K562 (cell line): ENCODE measurements around the gene GPR42. TPM values are rescaled to one million over a fixed set of nuclear protein-coding genes. Genes with fewer than 3 reads are reported as not detected.

ENCODE experiments used
- ATAC-seq: fragments of 200-7000 bp; cut with Tn5 transposase; 3 replicates; pipeline ENCODE4 v1.9.1; 2020; ENCODE audit warnings: moderate library complexity
- BruUV-seq: library from RNA; stranded (reverse); fragments of 400-500 nt; replicated peaks from 2 replicates; lab custom pipeline; 2021; lab: Mats Ljungman, UMichigan
- CTCF ChIA-PET: fragments of 300-600 bp; formaldehyde crosslinking; extraction: SDS; loops from one replicate; lab custom pipeline; 2021; ENCODE audit warnings: low intra/inter-chr PET ratio; lab: Yijun Ruan, JAX
- POLR2A ChIA-PET: fragments of 300-600, 350-650 bp; sonication (Branson Sonifier 250); formaldehyde crosslinking; extraction: SDS; loops from one replicate; lab custom pipeline; 2021; ENCODE audit warnings: antibody characterized with exemption, inconsistent platforms; lab: Yijun Ruan, JAX
- DNase-seq, 4 experiments: peaks; one replicate each; pipeline versions ENCODE4 v3.0.0 to v3.0.0-alpha.2; 2011 to 2018; ENCODE audit warnings: low spot score in 3 of 4, mixed read lengths in 3 of 4; ENCODE audit errors: extremely low read depth in 1 of 4
- FAIRE-seq: peaks from 2 replicates; lab custom pipeline; 2011; peaks lifted over from hg19 to GRCh38; lab: Jason Lieb, UNC
- H2AFZ ChIP-seq: 2 replicates; pipeline ENCODE4 v1.6.0; 2011; ENCODE audit warnings: low read depth, low read length, control low read depth, inconsistent platforms
- H3K27ac ChIP-seq: fragments of 200-600 bp; 3 replicates; pipeline ENCODE4 v1.8.0; 2011; ENCODE audit warnings: low read depth, mild to moderate bottlenecking, control low read depth, inconsistent platforms, low read length, moderate library complexity, mixed read lengths; ENCODE audit errors: extremely low read depth
- H3K27me3 ChIP-seq, 2 experiments: fragments of 300-600 bp in 1 of 2; 2 replicates in 1 of 2; 3 replicates in 1 of 2; pipeline versions ENCODE4 v1.6.0 to v1.8.0; 2011; ENCODE audit warnings: inconsistent platforms in 2 of 2, low read length in 2 of 2, mild to moderate bottlenecking in 1 of 2, mixed read lengths in 1 of 2, moderate library complexity in 1 of 2; ENCODE audit not compliant: control insufficient read depth in 2 of 2, insufficient read depth in 2 of 2
- H3K36me3 ChIP-seq: fragments of 300-600 bp; 3 replicates; pipeline ENCODE4 v1.8.0; 2011; ENCODE audit warnings: mild to moderate bottlenecking, low read length, inconsistent platforms; ENCODE audit not compliant: control insufficient read depth, insufficient read depth
- H3K4me1 ChIP-seq, 2 experiments: fragments of 200-600 bp in 1 of 2; replicated peaks in 1 of 2; 2 replicates in 1 of 2; 3 replicates in 1 of 2; pipeline versions ENCODE4 v1.5.1 to v1.8.0; 2011; ENCODE audit warnings: inconsistent platforms in 2 of 2, low read length in 2 of 2, mild to moderate bottlenecking in 1 of 2, mixed read lengths in 1 of 2, moderate library complexity in 1 of 2; ENCODE audit not compliant: control insufficient read depth in 2 of 2, insufficient read depth in 2 of 2
- H3K4me2 ChIP-seq: 2 replicates; pipeline ENCODE4 v1.6.1; 2011; ENCODE audit warnings: low read length, control low read depth, inconsistent platforms, mixed read lengths; ENCODE audit not compliant: insufficient read depth
- H3K4me3 ChIP-seq: fragments of 200-600 bp; sonication (generic), shearing (Covaris generic); 2 replicates; pipeline ENCODE4 v1.5.1; 2016; ENCODE audit warnings: control low read depth, inconsistent platforms
- H3K79me2 ChIP-seq: fragments of 200-600 bp; 3 replicates; pipeline ENCODE4 v1.8.0; 2011; ENCODE audit warnings: low read length, inconsistent platforms; ENCODE audit not compliant: control insufficient read depth, insufficient read depth
- H3K9ac ChIP-seq, 2 experiments: 2 replicates each; pipeline versions ENCODE4 v1.6.0 to v1.6.1; 2011; ENCODE audit warnings: low read depth in 2 of 2, low read length in 2 of 2, control low read depth in 1 of 2, inconsistent platforms in 1 of 2, mild to moderate bottlenecking in 1 of 2, mixed read lengths in 1 of 2; ENCODE audit not compliant: insufficient read depth in 1 of 2
- H3K9me1 ChIP-seq: one replicate; pipeline ENCODE4 v1.6.0; 2011; ENCODE audit warnings: inconsistent platforms, mild to moderate bottlenecking, low read length, moderate library complexity; ENCODE audit not compliant: control insufficient read depth, insufficient read depth
- H3K9me3 ChIP-seq: replicated peaks from 2 replicates; pipeline ENCODE4 v1.5.1; 2011; ENCODE audit warnings: low read depth, low read length, inconsistent platforms; ENCODE audit not compliant: control insufficient read depth, insufficient read depth
- H4K20me1 ChIP-seq: replicated peaks from 2 replicates; pipeline ENCODE4 v1.6.1; 2011; ENCODE audit warnings: low read length, inconsistent platforms, mixed read lengths; ENCODE audit not compliant: control insufficient read depth, insufficient read depth
- CHCHD3 ChIP-seq: fragments of 250-450 bp; sonication (Bioruptor Pico); IDR thresholded peaks from 2 replicates; pipeline ENCODE4 v2.1.2; 2022; ENCODE audit warnings: mild to moderate bottlenecking
- EP400 ChIP-seq: fragments of 450-650 bp; IDR thresholded peaks from 2 replicates; pipeline ENCODE4 v1.6.1; 2017; ENCODE audit warnings: antibody characterized with exemption, mild to moderate bottlenecking, moderate library complexity
- POLR2AphosphoS5 ChIP-seq: IDR thresholded peaks from 2 replicates; pipeline ENCODE4 v1.6.1; 2011; ENCODE audit warnings: mild to moderate bottlenecking, low read depth, low read length, moderate library complexity; ENCODE audit not compliant: control insufficient read depth, insufficient read depth
- PPARD ChIP-seq: fragments of 250-450 bp; sonication (Bioruptor Pico); IDR thresholded peaks from 2 replicates; pipeline ENCODE4 v1.8.0; 2022; ENCODE audit warnings: inconsistent platforms, mild to moderate bottlenecking, moderate library complexity
- SLC30A9 ChIP-seq: fragments of 250-450 bp; sonication (Bioruptor Pico); IDR thresholded peaks from 2 replicates; pipeline ENCODE4 v1.8.0; 2022; ENCODE audit warnings: mild to moderate bottlenecking, moderate library complexity
- SMARCE1 ChIP-seq: fragments of 450-650 bp; IDR thresholded peaks from 2 replicates; pipeline ENCODE4 v1.7.1; 2016; ENCODE audit warnings: mild to moderate bottlenecking
- ZNF316 ChIP-seq: fragments of 450-650 bp; IDR thresholded peaks from 2 replicates; pipeline ENCODE4 v1.6.1; 2016
- WGBS: fragments of 100-300 bp; shearing (Covaris generic); methylation state at CpG from one replicate; pipeline ENCODE4 v1.1.6; 2016; ENCODE audit warnings: low coverage, mixed read lengths; ENCODE audit not compliant: insufficient coverage; ENCODE audit errors: missing lambda C conversion rate; 5-methylcytosine and 5-hydroxymethylcytosine counted together
- in situ Hi-C: fragments of 300-500 bp; cut with MboI; formaldehyde crosslinking; loops from 4 replicates; pipeline ENCODE4 v1.15.0; 2018; ENCODE audit warnings: inconsistent platforms, mixed read lengths
- intact Hi-C: fragments of 100-400 bp; cut with micrococcal nuclease; formaldehyde crosslinking; loops from 2 replicates; pipeline ENCODE4 v1.14.2; 2022
- polyA plus RNA-seq, 8 experiments: library from polyadenylated mRNA; depleted of rRNA in 4 of 8; stranded (reverse) in 5 of 8; unstranded in 3 of 8; fragments of >200 nt; fragmentation: Nextera tagmentation in 2 of 8; fragmentation: Illumina TruSeq in 1 of 8; extraction: Ambion mirVana in 2 of 8; extraction: Trizol in 1 of 8; gene quantifications; 2 replicates each; pipeline versions ENCODE4 v1.2.1 to v1.2.3, GENCODE V29; 2011 to 2014; ENCODE audit warnings: inconsistent platforms in 1 of 8, missing spikeins in 1 of 8
- total RNA-seq, 7 experiments: library from RNA; depleted of rRNA in 6 of 7; stranded (reverse); fragments of >200 nt in 6 of 7; fragmentation: Illumina TruSeq in 2 of 7; extraction: Trizol in 2 of 7; gene quantifications; 2 replicates each; pipeline versions ENCODE4 v1.2.1 to v1.2.3, GENCODE V29; 2011 to 2021; ENCODE audit warnings: low replicate concordance in 1 of 7
- TF ChIP-seq, protein P1 (sequence below): fragments of 450-650 bp; IDR thresholded peaks from 2 replicates; pipeline ENCODE4 v1.6.1; 2016; ENCODE audit warnings: mild to moderate bottlenecking, moderate library complexity
- TF ChIP-seq, protein P2 (sequence below): sonication (generic); formaldehyde crosslinking; IDR thresholded peaks from 2 replicates; pipeline ENCODE4 v1.9.0; 2022; ENCODE audit warnings: mild to moderate bottlenecking, missing genetic modification reagents
- TF ChIP-seq, protein P3 (sequence below): fragments of 250-450 bp; sonication (Bioruptor Pico); IDR thresholded peaks from 2 replicates; pipeline ENCODE4 v1.8.0; 2021; ENCODE audit warnings: moderate library complexity, mild to moderate bottlenecking, inconsistent platforms

GPR42 gene
- total and polyA plus RNA-seq, 9 of the 15 experiments (the other 6 are each of a cell fraction or from before 2014, with no cell fraction given): not detected

DNA sequence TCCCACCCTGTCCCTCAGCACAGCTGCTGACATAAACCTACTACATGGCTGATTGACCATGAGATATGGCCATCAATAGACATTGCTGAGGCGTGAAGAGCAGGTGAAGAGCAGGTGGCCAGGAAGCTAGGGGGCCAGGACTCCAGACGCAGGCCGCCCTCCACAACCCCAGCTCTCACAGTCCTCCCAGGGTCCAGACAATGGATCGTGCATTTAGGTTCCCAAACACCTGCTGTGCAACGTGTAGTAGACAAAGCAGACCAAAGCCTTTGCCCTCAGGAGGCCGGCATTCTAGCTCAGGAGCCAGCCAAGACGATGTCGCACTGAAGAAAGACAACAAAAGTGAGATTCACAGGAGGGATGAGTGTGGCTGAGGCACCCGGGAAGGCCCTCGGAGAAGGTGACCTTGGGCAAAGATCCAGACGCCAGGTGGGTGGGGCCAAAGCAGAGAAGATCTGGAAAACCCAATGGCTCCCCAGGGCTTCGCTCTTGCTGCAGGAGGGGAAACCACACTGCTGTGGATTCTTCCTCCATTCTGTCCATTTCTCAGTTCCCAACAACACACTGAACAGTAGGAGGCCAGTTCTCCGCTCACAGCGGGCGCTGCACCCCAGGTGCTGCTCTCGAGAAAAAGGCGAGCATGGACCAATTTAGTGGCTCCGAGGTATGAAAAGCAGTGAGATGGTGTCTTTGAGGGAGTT is 21.8 kb upstream of the GPR42 start:
- no peaks in the 10 kb centered on the region for H3K79me2 ChIP-seq
- H3K4me3 ChIP-seq: no peak overlapping the region
- POLR2A ChIA-PET: interaction anchor here (0.5 to 1.0 kb wide), 3 partner anchors 14 to 555 kb away, joined by 3 read pairs; no protein-coding TSS in a partner anchor
- in situ Hi-C loops: no loop called here
- no peaks in the 10 kb centered on the region for H3K9me3 ChIP-seq
- H3K9ac ChIP-seq: no peak overlapping the region
- 38% methylated on average over 18 of the region's 18 CpGs for WGBS
- no TSS peak for BruUV-seq
- no peak for ATAC-seq
- CTCF ChIA-PET: no interaction called here
- peaks cover 12 to 39% of the 10 kb centered on the region in 2 experiments; a peak in 4 of 5 replicates for H3K4me1 ChIP-seq
- H3K4me2 ChIP-seq: no peak overlapping the region
- intact Hi-C loops: no loop called here
- H2AFZ ChIP-seq: no peak overlapping the region
- no peak for FAIRE-seq
- 0 out of 5 replicates have a peak, but pooled peaks cover 0 to 3% of the 10 kb centered on the region in 2 experiments for H3K27me3 ChIP-seq
- H4K20me1 ChIP-seq: no peaks in the 10 kb centered on the region
- no peak overlapping the region for H3K27ac ChIP-seq
- H3K9me1 ChIP-seq: no peaks in the 10 kb centered on the region
- no peaks in the 10 kb centered on the region for H3K36me3 ChIP-seq
- peak in 1 of 4 experiments; percentile 7 for DNase-seq
- TF ChIP-seq, protein P1, sequence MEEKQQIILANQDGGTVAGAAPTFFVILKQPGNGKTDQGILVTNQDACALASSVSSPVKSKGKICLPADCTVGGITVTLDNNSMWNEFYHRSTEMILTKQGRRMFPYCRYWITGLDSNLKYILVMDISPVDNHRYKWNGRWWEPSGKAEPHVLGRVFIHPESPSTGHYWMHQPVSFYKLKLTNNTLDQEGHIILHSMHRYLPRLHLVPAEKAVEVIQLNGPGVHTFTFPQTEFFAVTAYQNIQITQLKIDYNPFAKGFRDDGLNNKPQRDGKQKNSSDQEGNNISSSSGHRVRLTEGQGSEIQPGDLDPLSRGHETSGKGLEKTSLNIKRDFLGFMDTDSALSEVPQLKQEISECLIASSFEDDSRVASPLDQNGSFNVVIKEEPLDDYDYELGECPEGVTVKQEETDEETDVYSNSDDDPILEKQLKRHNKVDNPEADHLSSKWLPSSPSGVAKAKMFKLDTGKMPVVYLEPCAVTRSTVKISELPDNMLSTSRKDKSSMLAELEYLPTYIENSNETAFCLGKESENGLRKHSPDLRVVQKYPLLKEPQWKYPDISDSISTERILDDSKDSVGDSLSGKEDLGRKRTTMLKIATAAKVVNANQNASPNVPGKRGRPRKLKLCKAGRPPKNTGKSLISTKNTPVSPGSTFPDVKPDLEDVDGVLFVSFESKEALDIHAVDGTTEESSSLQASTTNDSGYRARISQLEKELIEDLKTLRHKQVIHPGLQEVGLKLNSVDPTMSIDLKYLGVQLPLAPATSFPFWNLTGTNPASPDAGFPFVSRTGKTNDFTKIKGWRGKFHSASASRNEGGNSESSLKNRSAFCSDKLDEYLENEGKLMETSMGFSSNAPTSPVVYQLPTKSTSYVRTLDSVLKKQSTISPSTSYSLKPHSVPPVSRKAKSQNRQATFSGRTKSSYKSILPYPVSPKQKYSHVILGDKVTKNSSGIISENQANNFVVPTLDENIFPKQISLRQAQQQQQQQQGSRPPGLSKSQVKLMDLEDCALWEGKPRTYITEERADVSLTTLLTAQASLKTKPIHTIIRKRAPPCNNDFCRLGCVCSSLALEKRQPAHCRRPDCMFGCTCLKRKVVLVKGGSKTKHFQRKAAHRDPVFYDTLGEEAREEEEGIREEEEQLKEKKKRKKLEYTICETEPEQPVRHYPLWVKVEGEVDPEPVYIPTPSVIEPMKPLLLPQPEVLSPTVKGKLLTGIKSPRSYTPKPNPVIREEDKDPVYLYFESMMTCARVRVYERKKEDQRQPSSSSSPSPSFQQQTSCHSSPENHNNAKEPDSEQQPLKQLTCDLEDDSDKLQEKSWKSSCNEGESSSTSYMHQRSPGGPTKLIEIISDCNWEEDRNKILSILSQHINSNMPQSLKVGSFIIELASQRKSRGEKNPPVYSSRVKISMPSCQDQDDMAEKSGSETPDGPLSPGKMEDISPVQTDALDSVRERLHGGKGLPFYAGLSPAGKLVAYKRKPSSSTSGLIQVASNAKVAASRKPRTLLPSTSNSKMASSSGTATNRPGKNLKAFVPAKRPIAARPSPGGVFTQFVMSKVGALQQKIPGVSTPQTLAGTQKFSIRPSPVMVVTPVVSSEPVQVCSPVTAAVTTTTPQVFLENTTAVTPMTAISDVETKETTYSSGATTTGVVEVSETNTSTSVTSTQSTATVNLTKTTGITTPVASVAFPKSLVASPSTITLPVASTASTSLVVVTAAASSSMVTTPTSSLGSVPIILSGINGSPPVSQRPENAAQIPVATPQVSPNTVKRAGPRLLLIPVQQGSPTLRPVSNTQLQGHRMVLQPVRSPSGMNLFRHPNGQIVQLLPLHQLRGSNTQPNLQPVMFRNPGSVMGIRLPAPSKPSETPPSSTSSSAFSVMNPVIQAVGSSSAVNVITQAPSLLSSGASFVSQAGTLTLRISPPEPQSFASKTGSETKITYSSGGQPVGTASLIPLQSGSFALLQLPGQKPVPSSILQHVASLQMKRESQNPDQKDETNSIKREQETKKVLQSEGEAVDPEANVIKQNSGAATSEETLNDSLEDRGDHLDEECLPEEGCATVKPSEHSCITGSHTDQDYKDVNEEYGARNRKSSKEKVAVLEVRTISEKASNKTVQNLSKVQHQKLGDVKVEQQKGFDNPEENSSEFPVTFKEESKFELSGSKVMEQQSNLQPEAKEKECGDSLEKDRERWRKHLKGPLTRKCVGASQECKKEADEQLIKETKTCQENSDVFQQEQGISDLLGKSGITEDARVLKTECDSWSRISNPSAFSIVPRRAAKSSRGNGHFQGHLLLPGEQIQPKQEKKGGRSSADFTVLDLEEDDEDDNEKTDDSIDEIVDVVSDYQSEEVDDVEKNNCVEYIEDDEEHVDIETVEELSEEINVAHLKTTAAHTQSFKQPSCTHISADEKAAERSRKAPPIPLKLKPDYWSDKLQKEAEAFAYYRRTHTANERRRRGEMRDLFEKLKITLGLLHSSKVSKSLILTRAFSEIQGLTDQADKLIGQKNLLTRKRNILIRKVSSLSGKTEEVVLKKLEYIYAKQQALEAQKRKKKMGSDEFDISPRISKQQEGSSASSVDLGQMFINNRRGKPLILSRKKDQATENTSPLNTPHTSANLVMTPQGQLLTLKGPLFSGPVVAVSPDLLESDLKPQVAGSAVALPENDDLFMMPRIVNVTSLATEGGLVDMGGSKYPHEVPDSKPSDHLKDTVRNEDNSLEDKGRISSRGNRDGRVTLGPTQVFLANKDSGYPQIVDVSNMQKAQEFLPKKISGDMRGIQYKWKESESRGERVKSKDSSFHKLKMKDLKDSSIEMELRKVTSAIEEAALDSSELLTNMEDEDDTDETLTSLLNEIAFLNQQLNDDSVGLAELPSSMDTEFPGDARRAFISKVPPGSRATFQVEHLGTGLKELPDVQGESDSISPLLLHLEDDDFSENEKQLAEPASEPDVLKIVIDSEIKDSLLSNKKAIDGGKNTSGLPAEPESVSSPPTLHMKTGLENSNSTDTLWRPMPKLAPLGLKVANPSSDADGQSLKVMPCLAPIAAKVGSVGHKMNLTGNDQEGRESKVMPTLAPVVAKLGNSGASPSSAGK: peak; percentile 45; the same call in 1 of the 2 replicates
- TF ChIP-seq SLC30A9 (CRISPR knock-in tag) (no peak), EP400 (no peak), ZNF316 (0 out of 2 replicates have a peak, but pooled peaks have one; percentile 6), POLR2AphosphoS5 (no peak), PPARD (CRISPR knock-in tag) (no peak), SMARCE1 (no peak), CHCHD3 (no peak)
- TF ChIP-seq, protein P2, sequence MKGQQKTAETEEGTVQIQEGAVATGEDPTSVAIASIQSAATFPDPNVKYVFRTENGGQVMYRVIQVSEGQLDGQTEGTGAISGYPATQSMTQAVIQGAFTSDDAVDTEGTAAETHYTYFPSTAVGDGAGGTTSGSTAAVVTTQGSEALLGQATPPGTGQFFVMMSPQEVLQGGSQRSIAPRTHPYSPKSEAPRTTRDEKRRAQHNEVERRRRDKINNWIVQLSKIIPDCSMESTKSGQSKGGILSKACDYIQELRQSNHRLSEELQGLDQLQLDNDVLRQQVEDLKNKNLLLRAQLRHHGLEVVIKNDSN: no peak
- TF ChIP-seq, protein P3, sequence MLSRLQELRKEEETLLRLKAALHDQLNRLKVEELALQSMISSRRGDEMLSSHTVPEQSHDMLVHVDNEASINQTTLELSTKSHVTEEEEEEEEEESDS (CRISPR knock-in tag): no peak
